ENCODE data around the gene PAPPA2.
A peak's percentile ranks its signal among the peaks of the same experiment; 100 is the strongest.

Gene PAPPA2

DNA sequence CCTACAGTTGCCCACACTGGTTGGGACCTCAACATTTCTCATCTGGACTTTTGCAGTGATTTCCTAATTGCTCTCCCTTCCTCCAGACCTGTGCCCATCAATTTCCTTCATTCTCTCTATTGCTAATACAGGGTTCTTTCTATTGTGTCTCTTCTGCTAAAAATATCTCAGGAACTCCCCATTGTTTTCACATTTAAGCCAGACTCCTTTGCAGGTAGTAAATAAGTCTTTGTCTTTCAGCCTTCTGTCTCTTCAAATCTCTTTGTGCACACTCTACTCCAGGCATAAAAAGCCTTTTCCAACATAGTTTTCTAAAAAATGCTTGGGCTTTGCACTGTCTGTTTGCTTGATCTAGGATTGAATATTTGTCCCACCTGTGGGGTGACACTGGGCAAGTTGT is 340.6 kb downstream of the PAPPA2 start:
- DNase-seq (ENCODE audit: low read depth) = no peak

DNA sequence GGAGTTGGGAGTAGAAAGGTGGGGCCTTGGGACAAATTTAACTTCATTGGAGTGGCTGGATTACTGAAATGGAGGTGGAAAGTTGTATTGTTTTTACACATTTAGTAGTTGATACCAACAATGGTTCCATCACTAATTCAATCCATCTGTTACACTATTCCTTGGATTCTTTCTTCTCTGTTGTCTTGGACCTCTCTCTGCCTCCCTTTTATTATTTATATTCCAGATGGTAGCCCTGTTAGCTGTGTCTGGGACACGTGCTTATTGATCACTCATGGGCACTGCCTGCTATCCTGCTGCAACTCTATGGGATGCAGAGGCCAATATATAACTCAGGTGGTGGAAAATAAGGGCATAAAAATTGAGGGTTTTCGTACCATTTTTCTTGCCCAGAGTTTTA is 346.3 kb downstream of the PAPPA2 start:
- DNase-seq (ENCODE audit: low read depth) = no peak

DNA sequence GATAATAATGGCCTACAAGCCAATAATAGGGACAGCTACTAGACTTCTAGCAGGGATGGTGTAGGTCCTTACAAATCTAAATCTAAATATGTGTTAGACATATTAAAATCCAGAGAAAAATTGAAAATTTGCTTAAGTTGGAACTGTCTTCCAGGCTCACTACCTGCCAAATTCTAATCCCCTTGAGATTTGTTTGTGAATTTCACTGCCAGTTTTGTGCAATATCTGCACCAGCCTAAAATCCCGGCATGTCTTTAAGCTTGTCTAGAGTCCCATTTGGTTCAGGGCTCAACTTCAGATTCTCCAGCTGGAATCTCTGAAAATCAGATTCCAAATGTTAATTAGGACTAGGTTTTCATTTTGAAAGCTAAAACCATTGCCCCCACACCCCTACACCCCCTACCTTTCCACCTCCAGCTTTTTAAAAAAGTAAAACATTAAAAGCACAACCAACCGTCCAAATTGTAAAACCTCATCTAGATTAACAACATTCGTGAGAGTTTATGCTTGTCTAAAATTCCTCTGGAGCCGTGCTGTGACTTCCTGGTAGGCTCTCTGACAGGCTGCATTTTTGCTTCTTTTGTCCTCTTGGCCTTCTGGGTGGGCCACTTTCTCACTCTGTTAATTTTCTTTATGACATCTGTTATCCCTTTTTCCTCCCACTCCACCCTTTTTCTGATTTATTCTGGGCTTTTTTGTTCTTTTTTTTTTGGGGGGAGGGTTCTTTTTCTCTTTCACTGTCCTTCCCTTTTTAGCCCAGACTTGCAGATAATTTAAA is 348.7 kb downstream of the PAPPA2 start:
- no peak for DNase-seq (ENCODE audit: low read depth)

DNA sequence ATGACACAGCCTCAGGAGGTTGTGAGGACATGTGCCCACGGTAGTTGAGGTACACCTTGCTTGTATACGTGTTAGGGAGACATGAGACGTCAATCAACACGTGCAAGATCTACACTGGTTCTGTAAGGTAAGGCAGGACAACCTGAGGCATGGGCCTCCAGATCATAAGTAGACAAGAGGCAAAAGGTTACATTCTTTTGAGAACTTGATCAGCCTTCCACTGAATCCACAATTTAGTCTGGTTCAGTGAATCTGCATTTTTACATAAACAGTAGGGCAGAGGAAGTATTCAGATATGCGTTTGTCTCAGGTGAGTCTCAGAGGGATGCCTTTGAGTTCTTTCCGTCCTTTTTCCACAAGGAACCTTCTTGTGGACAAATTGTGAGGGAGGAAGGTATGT is 352.6 kb downstream of the PAPPA2 start:
- DNase-seq (ENCODE audit: low read depth) = no peak

DNA sequence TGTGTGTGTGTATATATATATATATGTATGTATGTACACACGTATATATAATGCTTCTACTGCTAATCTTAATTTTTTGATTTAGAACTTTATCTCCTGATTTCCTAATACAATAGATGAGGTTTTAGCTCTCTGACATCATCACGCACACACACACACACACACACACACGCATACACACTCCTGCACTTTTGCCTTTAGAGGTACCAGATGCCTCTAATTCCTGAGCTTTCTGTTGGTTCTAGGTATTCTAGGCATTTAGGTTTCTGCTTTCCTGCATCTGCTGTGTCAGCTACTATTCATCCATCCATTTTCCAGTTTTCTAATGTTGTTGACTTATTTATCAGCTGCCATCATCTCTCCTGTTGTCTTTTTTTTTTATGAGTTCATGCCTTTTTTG is 353.3 kb downstream of the PAPPA2 start:
- DNase-seq (ENCODE audit: low read depth) = no peak

DNA sequence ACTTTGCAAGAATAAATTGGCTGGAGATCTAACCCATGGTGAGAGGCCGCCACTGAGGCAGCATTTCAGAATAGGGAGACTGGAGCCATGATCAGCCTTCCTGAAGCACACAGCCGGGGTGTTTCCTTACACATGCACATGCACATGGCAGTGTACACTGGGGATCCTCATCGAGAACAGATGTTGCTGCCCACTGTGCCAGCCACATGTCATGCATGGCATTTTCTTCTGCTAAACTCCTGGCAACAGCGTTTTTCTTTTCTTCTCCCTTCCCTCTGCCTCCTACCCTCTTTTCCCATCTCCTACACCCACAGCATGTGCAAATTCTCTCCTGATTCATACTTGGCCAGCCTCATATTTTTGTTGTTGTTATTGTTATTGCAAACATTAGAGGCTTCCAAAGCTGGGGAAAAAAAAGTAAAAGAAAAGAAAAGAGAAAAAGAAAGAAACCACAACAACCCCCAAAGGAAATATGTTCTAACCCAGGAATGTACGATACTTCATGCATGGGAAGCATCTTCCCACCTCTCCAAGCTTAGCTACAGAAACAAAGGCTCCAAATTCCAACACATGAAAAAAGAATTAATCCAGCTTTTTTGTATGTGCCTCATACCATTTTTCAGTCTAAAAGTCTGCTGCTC is 357.5 kb downstream of the PAPPA2 start:
- DNase-seq (ENCODE audit: low read depth) = no peak

DNA sequence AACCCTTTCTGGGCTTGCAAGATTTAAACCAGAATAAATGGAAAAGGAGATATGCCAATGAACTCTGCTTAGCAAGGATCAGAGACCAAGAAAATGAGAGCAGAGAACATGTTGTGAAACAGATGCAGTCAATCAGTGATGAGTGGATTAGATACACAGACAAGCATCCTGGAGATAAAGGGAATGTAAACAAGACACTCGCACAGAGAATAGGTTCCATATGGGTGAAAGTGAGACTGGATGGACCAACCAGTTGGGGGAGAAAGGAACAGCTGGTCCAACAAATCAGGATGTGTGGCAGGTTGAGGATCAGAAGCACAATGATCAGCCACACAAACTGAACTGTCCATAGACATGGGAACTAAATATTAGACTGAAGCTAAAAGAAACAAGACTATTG is 363.3 kb downstream of the PAPPA2 start:
- no peak for DNase-seq (ENCODE audit: low read depth)

DNA sequence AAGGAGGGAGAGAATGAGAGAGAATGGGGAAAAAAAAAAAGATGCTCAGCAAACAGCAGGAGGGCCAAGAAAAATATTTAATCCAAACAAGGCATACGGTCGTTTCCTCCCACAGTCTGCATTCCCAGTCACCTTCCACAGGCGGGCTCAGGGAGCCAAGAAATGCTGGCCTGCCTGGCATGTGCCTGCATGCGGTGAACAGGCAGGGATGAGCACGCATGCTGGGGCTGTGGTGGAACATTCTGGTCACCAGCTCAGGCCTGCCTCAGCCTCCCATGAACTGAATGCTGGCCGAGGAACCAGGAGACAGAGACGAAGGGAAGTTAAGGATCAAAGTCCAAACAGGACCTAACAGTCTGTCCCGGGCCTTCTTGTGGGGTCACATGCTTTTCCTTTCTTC is 366.3 kb downstream of the PAPPA2 start:
- DNase-seq (ENCODE audit: low read depth) = no peak

DNA sequence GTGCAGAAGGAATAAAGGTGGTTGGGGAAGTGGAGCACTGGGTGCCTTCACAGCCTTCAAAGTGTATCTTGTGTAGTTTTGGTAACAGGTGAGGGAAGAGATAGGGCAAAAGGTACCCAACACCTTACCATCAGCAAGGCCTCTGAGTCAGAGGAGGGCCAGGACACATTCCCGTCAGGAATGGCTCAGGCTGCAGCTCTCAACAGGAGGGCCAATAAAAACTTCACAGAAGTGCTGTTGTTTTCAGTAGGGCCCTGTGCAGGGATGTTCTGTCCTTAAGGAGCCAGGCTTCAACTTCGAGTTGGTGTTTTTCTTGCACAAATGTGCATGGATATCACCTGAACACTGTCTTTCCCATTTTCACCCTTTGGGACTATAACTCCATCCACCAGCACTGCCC is 368.2 kb downstream of the PAPPA2 start:
- no peak for DNase-seq (ENCODE audit: low read depth)

DNA sequence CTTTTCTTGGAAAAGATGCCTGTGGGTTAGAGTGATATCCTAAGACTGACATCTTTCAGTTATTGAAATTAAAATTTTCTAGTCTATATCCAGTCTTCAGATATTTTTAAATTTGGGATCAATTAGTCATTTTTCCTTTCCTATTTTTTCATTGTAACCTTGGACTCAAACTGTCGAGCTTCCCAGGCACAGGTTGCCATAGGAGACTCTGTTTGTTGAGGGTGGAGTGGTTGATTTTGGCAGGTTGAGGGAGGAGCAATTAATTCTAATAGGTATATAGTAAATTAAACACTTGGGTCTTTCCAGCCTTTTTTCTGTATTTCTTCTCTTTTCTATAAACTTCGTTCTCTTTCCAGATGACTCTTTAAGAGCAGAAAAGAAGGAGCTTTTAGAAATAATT is 374.7 kb downstream of the PAPPA2 start:
- no peak for DNase-seq (ENCODE audit: low read depth)

DNA sequence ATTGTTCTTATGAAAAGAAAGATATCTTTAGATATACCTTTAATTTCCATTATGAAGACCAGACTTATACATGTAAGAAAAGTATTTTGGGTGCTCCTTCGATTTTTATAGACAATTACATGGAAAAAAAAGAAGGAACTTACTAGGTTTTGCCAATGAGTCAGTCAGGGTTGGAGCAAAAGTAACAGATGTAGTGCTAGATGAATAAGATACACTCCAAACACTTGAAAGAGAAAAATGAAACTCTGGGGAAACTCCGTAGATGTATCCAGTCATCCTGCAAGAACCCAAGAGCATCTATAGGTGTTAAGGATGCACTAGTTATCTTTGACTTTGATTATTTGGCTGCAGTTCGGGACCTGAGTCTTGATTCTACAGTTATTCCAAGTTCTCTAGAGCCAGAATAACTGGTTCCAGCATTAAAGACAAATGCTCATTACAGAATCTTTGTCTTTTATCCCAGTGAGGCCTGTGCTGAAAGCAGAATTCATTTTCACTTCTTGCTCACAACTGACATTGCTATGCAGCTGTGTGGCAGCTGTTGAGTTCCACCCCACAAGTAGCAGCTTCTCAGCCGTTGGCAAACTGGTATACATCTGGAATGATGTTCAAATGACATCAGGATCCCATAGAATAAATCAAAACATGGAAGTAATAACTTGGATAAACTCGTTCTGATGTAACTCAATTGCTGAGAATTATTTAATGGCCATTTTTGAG is 375.5 kb downstream of the PAPPA2 start:
- no peak for DNase-seq (ENCODE audit: low read depth)

DNA sequence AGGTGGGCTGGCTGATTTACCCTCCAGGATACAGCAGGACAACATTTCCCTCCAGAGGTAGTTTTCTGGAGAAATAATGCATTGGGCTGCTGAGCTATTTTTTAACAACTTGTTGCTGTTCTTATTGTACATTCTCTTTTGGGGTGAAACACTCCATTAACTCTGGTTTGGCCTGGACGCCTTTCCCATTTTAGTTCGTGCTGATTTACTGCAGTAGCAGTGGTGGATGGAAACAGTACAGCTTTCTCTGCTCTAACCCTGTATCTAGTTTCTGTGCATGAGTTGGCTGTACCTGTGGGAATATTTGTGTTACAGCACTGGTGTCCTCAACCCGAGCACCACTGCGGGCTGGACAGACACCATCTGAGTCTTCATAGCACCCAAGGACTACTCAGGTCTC is 376.2 kb downstream of the PAPPA2 start:
- DNase-seq (ENCODE audit: low read depth) = no peak

DNA sequence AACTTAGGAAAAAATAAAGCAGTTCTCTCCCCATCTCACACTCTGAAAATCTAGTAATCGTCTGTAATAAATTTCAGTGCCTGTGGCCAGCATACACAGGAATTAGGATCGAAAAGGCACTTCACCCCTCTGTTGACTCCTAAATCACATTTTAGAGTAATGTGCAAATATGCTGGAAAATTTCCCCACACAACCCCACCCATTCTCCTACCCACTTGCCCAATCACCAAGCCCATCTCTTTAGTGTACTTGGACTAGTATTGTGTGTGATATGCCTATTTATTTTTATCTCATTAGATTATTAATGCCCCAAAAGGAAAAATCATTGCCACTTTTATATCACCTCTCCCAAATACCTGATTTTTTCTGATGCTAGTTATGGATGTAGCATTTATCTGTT is 378.3 kb downstream of the PAPPA2 start:
- no peak for DNase-seq (ENCODE audit: low read depth)

DNA sequence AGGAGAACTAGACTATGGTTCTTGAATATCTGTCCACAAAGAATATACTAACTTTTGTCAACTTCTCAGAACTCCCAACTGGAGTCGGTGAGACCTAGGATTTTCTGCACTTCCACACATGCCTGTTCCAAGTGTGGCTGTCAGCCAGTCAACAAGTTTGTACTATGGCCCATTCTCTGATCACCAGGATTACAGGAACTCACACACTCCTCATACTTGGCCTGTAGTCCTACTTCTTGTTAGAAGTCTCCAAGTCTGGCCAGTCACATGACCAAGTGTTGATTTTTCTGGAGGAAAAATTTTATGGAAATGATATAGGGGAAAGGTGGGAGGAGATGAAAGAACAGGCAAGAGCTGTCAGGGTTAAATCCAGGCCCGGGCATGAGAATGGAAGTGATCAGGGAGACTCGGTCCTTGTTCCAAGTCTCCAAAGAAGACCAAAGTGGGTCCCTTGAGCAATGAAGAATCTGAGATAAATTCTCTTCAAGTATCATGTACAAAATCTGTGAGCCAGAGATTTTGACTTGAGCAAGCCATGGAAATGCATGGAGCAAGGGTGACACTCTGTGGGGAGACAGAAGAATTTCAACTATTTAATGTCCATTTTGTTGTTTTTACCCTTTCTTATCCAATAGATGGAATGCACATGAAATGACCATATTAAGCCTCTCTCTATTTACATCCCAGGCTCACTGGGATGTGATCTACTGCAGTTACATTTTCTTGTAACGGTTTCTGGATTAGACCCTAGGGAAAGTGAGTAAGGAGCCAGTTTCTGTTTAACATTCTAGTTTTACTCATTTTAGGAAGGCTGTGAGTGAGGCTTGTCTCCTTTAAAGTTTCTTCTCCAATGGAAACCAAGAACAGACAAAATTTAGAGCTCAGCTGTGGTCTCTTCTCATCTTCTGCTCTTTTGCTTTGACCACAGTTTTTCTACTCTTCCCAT is 380.6 kb downstream of the PAPPA2 start:
- peak; percentile 36 for DNase-seq (ENCODE audit: low read depth)

DNA sequence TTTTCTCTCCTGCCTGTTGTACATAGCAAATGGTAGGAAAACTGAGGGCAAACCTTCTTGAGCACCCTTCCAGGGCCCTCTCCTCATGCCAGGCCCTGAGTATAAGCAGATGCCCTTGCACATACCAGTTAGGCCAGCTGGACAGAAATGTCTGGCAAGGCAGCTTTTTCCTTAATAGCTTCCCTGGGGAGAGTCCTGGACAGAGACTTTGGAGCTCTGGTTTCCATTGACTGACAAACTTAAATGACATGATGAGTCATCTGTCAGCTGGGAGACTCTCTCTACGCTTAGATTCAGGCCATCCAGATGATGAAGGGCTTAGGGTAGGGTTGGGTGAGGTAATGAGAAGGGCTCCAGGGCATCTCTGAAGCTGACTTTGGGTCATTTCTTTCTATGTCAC is 384.1 kb downstream of the PAPPA2 start:
- no peak for DNase-seq (ENCODE audit: low read depth)

DNA sequence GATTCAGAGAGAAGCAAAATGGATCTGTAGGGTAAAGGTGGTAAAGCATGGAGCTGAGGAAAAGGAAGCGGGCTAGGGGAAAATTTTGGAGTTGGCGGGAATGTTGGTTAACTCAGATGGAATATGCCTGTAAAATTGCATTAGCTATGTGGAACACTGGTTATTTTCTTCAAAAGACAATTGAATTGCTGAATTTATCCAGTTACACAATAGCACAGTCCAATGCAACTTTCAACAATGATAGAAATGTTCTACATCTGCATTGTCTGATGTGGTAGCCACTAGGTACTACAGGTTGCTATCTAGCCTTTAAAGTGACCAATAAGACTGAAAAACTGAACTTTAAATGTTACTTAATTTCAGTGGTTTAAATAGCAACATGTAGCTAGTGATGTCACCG is 386.3 kb downstream of the PAPPA2 start:
- DNase-seq (ENCODE audit: low read depth) = no peak

DNA sequence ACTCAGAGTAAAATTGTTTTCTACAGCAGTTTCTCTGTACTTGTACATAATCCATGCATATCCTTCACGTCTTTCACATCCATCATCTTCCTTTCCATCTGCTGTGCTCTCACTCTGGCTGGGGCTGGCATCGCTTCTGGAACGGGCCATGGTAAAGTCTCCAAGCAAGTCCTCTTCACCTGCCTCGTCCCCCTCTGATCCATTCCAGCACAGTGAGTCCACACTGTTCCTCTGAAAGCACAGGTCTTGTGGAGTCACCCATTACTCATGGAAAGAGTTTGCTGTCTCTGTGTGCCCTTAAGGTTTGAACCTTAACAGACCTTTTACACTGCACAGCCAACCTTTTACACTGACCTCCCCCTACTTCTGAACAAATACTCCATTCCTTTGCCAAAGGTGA is 387.9 kb downstream of the PAPPA2 start:
- DNase-seq (ENCODE audit: low read depth) = no peak

DNA sequence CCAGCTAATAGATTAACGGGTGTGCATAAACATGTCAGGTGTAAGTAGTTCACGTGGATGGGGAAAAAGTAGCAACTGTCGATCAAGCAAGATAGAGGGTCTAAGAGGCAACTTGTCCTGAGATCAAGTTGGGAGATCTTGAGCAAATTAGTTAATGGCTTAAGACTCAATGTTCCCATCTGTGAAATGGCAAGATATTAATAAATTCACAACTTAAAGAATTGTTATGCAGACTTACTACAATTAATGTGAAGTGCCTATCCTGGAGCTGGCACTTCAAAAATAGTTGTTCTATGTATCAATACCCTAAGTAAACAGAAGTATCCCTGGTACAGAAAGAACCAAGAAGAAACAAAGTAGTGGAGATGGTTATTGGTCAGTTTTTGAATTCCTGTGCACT is 389.1 kb downstream of the PAPPA2 start:
- DNase-seq (ENCODE audit: low read depth) = no peak

DNA sequence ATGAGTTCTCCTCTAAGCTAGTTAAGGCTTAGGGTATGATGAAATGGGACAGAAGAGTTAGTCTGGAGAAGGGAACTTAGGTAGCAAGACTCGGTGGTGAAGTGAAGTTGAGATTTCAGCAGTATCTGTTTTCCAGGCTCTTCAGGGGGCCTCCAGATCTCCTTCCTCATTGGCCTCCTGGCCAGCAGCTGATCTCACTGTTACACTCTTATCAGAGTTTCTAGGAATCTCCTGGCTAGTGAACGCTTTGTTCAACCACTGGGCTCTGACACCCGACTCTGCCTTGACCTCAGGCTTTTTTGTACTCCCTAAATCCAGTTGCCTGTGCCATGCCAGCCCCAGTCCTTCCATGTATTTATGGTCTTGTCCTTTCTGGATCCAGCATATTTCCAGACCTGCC is 390.5 kb downstream of the PAPPA2 start:
- DNase-seq (ENCODE audit: low read depth) = no peak

DNA sequence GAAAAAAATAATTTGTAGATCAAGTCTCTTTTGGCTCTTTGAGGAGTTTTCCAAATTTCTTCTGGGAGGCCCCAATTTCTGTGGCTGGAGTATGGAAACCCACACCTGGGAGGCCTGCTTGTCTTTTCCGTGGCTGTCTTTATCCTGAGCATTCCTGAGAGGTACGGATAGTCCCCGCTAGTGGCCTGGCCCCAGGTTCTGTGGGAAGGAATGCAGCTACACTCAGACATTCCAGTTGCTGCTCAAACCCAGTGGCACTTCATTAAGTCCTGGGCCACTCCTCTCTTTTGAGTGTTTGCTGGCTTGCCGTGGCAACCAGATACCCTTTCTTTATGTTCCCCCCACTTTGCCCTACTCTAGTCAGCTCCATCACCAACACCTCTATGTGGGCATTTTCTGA is 391.1 kb downstream of the PAPPA2 start:
- DNase-seq (ENCODE audit: low read depth) = no peak

DNA sequence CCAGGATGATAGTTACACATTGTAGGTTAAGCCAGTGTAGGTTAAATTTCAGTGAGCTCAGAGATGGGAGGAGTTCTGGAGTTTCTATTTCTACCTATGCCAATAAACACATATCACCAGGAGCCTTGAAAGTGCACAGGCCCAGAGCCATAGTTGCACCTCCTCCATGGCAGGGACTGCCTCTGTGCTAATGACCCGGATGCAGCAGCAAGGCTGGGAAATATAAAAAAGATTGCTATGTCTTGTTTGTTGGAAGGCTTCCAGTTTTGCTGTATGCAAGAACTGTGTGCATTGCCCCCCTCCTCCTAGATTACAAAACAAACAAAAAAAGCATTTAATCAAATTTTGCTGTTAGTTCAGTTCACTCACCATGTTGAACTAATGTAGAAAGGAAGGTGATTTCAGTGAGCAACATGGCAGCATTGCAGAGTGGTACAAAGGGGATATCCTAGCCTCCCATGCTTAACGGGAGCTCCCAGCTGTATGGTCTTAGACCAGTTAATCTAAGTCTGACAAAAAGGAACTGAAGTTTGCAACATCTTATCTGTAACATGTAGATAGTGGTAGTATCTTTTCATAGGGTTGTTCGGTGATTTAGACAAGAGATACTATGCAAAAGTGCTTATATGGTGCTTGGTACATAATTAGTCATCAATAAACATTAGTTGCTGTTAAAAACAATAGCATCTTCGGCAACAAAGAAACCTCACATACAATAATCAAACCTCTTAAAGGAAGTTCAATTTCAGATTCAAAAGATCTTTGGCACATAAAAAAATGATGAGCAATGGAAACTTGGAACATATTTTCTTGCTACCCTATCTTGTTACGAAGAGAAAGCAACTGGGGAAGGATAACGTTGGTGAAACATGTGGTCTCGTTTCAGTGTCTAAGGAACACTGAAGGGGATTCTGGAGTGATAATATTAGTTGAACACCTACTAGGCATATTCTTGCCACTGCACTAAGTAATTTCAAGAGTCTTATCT is 392.1 kb downstream of the PAPPA2 start:
- no peak for DNase-seq (ENCODE audit: low read depth)

Data from iris pigment epithelial cell (primary cell).